Fibroblast of skin of left quadriceps (primary cell): ENCODE measurements around the gene CDC25B.
"Not testable (repeated sequence)": the region's sequence is repeated elsewhere in the genome, so short reads cannot be mapped to it uniquely, and the experiment has no call there.

Source experiments
- DNase-seq, 2 experiments: peaks; one replicate each; pipeline ENCODE4 v3.0.0-alpha.2; 2013; ENCODE audit warnings: low read depth in 2 of 2

CDC25B gene

DNA sequence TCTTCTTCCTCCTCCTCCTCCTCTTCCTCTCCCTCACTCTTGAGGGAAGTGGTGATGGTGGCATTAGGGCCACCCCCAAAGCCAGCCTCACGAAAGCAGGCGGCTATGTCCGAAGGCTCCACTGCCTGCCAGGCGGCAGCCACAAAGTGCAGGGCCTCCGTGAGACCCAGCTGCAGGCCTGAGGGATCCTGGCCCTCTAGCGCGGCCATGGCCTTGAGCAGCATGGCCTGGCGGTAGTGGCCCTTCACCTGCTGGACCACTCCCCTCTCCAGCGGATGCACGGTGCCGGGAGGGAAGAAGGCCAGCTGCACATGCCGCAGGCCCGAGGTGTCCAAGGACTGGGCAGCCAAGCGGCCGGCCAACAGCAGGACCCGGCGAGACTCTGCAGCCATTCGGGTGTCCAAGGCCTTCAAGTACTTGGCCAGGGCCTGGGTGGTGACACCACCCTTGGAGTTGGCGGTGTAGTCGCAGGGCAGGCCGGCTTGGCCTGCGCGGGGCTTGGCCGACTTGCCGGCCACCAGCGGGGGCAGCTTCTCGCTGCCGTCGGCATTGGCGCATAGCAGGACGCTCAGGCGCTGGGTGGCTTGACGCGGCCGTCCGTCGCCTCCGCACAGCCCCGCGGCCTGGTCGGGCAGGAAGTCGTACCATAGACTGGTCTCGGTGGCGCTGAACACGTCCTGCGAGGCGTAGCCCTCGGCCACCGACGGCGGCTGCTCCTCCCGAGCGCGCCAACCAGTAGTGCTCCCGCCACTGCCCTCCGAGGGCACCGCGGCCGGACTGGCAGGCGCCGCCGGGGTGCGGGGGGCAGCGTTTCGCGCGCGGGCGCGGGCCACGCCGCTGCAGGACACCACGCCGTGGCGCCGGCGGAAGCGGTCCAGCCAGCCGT lies 10.6 kb upstream of the CDC25B start:
- no peak for DNase-seq

DNA sequence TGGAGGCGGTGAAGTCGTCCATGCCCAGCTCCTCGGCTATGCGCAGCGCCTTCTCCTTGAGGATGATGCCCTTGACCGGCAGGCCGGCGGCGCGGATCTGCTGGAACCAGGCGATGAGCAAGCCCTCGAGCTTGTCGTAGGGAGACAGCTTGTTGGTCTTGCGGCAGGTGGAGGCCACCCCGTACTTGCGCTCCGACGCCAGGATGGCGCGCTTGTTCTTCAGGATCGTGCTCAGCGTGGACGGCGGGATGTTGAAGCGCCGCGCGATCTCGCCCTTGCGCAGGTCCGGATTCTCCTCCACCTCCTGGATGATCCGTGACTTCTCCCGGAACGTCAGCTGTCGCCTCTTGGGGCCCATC lies 10.0 kb upstream of the CDC25B start:
- no peak for DNase-seq

DNA sequence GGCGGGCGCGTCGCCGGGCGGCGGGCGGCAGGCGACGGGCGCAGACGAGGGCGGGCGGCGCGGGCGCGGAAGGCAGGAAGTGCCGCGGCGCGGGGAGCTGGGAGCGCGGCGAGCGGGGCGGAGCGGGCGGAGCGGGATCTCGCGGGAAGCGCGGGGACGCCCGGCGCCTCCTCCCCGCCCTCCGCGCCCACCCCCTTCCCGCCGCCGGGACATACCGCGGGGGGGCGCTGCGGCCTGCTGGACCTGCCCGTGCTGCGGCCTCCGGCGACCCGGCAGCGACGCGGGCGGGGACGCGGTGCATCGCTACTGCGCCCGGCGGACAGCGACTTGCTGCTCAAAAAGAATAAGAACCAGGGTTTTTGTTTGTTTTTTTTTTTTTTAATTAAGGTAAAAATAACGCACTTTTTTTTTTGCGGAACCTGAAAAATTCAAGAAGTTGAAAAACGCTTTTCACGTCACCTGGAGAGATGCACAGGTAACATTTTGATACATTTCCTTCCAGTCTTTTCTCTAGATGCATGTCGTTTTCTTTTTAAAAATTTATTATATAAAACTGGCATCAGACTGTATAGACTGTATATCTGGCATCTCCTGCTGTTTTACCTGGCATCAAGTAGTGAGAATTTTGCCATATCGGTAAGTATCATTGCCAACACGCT lies 9.3 kb upstream of the CDC25B start, which contains the start of gene CENPB:
CENPB (minus strand) TSS at position 76 of the 659 bp plus-strand sequence. CDS start 257 bp downstream, outside the sequence.
- DNase-seq: peak; percentile 62 to 64

DNA sequence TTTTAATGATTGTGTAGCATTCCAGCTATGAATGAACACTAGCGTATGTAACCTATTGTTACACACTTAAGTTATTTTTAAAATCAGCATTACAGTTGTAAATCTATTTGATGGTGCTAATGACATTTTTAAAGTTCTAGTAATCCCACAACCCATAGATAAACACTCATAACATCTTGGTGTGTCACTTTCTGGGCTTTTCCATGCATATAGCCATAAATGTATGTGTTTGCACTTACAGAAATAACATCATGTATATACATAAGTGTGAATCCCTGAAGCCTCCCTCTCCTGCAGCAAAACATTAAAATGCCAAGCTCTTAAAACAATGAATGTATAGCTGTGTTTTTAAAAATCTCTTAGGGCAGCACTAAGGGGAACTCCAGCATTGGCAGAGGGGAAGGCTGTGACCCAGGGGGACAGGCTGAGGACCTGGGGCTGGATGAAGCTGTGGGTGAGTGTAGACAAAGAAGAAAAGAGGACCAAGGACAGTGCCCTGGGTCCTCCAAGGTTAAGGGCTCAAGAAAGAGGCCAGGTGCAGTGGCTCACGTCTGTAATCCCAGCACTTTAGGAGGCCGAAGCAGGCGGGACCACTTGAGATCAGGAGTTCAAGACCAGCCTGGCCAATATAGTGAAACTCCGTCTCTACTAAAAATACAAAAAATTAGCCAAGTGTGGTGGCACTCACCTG lies 8.6 kb upstream of the CDC25B start:
- no peak for DNase-seq

DNA sequence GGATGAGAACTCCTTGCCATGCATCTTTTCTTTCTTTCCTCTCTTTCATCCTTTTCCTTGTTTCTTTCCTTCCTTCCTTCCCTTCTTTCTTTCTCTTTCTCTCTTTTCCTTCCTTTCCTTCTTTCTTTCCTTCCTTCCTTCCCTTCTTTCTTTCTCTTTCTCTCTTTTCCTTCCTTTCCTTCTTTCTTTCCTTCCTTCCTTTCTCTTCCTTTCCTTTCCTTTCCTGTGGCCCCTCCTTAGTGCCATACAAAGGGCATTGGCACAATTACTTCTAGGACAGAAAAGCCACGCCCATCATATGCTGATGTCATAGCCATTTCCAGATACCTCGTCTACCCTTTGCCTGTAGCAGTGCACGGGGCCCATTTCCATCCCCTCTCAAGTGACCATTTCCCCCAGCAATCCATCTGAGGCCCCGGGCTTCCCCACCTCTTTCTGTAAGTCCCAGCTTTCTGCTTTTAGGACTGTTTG lies 7.4 kb upstream of the CDC25B start:
- DNase-seq: no peak

DNA sequence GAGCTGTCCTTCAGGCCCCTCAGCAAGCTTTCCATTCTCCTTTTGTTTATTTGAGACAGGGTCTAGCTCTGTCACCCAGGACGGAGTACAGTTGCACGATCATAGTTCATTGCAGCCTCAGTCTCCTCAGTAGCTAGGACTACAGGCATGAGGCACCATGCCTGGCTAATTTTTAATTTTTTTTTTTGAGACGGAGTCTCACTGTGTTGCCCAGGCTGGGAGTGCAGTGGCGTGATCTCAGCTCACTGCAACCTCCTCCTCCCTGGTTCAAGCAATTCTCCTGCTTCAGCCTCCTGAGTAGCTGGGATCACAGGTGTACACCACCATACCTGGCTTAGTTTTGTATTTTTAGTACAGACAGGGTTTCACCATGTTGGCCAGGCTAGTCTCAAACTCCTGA lies 6.9 kb upstream of the CDC25B start:
- not testable (repeated sequence) for DNase-seq

DNA sequence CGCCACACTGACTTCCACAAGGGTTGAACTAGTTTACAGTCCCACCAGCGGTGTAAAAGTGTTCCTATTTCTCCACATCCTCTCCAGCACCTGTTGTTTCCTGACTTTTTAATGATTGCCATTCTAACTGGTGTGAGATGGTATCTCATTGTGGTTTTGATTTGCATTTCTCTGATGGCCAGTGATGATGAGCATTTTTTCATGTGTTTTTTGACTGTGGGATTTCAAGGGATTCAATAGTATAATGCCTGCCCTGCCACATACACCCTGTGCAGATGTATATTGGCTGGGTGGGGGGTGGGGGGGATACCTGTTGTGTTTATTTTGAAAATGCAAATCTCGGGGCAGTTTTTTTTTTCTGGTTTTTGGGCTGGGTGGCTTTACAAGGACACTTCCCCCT lies 1.9 kb upstream of the CDC25B start:
- not testable (repeated sequence) for DNase-seq

DNA sequence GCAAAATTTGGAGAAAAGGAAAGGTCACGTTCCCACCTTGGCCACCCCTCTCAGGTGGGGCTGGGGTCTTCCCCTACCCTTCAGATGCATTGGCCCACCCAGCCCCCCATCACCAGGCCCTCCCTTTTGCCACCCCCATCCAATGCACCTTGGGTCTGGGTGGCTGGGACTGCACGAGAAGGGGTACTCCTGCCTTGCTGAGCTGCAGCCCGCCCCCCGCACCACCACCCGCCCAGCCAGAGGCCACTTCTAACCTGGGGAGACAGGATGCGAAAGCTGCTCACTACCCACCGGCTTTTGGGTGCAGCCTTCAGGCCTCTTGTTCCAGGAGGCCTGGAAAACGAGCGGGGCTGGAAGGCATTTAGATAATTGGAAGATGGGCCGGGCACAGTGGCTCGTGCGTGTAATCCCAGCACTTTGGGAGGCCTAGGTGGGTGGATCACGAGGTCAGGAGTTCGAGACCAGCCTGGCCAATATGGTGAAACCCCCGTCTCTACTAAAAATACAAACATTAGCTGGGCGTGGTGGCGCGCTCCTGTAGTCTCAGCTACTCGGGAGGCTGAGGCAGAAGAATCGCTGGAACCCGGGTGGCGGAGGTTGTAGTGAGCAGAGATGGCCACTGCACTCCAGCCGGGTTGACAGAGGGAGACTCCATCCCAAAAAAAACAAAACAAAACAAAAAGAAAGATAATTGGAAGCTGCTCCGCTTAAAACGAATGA lies 1.2 kb upstream of the CDC25B start:
- DNase-seq: no peak

DNA sequence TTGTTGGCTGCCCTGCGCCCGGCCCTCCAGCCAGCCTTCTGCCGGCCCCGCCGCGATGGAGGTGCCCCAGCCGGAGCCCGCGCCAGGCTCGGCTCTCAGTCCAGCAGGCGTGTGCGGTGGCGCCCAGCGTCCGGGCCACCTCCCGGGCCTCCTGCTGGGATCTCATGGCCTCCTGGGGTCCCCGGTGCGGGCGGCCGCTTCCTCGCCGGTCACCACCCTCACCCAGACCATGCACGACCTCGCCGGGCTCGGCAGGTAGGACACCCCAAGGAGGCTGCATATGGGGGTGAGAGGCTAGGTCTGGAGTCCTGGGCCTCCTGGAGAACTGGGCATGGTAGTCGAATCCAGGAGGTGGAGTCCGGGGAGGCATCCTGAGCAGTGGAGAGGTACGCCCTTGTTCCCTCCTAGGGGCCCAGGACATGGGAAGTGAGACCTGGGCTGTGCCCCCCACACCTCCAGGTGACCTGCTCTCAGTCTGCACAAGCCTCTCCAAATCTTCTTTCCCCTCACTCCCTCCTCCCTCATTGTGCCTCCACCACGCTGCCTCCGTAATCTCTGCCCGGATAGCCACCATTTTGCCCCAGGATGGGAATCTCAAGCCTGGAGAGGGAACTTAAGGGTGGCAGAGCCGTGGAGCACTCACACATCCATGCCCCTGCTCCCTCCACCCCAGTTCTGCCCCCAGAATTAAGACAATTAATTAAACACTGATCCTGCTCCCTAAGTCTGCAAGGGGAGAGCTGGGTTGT lies 541 bp downstream of the CDC25B start:
- no peak for DNase-seq

DNA sequence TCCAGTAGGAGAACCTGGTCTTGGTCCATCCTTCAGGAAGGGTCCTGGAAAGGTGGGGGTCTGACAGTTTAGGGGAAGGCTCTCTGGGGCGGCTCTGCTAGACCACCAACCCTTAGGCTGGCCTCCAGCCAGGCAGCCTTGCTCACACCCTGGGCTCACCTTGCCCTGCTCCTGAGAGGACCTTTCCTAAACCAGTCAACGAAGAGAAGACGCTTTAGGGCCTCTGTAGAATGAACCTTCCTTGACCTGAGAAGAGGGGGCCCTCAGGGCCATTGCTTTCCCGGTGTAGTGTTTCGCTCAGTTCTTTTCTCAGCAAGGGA lies 1.1 kb downstream of the CDC25B start:
- DNase-seq: no peak

DNA sequence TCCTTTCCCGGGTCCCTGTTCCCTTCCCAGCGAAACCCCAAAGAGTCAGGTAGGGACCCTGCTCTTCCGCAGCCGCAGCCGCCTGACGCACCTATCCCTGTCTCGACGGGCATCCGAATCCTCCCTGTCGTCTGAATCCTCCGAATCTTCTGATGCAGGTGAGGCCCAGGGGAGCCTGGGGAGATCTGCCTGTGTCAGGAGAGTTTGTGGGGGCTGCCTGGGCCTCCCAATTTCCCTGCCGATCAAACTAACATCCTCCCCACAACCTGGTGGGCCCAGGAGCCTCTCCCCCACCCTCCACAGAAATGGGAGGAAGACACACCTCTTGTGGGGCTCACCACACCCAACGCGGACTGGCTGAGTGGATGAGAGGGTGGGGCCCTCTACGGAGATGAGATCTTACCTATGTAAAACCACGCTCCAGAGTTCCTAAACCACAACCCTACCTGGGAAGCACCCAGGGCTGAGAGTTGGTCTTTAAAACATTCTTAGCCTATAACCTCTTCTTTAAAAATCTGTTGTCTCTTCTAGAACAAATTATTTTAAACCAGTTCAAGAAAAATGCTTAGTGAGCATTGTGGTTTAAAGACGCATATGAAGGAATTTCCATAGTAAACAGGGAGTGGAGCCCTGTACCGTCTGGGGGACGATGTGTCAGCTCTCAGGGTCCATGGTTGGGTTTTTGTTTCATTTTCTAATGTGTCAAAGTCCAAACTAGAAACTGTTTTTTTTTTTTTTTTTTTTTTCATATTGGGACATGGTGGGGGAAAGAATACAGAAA lies 1.7 kb downstream of the CDC25B start:
- no peak for DNase-seq

DNA sequence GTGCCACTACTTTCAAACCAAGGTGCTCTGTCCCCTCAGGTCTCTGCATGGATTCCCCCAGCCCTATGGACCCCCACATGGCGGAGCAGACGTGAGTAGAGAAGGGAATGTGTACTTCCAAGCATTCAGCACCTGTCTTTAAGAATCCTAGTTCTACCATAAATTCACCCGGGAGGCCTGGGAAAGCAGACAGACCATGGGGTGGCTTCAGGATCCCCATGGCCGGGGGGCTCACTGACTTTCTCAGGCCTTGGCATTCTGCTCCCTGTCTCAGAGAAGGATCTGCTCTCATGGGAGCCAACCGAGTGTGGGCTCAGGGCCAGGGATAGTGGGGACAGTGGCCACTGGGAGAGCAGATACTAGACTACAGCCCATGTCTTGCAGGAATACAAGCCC lies 2.3 kb downstream of the CDC25B start:
- DNase-seq: no peak

DNA sequence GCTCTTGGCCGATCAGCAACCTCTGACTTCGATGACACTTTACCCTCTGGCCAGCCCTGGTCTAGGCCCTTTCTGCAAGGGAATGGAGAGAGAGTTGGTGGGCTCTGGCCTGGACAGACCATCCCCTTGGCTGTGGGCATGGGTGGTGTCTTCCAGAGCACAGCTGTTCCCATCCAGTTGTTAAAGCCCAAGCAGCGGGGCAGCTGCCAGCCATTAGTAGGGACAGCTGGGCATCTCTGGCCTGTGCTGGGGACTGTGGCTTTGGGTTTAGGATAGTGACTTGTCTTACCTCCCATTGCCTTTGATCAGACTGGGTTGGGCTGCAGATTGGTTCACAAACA lies 2.8 kb downstream of the CDC25B start:
- no peak for DNase-seq

DNA sequence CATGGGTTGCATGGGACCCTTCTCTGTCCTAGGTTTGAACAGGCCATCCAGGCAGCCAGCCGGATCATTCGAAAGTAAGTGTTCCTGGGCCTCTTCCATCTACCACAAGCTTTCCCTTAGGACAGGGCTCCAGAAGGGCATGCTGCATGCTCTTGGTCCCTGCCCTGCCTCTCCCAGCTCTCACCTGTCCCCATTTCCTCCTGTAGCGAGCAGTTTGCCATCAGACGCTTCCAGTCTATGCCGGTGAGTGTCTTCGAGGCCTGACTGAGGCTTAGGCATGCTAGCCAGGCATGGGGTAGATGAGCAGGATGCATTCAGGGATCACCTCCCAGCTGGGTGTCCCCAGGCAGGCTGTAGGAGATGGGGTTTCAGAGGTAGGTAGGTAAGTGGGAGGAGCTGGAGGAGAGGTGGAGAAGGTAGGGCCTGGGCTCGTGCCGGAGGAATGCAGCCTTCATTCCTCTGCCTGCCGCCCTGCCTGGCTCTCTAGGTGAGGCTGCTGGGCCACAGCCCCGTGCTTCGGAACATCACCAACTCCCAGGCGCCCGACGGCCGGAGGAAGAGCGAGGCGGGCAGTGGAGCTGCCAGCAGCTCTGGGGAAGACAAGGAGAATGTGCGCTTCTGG lies 4.3 kb downstream of the CDC25B start:
- DNase-seq: no peak

DNA sequence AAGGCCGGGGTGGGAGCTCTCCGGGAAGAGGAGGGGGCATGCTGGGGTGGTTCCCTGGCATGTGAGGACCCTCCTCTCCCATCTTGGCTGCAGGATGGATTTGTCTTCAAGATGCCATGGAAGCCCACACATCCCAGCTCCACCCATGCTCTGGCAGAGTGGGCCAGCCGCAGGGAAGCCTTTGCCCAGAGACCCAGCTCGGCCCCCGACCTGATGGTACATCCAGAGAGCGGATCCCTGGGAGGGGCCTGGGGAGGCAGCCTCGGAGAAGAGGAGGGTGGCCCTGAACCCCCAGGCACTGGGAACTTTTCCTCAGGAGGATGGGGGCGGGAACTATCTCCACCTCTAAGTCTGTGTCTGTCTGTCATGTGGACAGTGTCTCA lies 4.8 kb downstream of the CDC25B start:
- DNase-seq: no peak

DNA sequence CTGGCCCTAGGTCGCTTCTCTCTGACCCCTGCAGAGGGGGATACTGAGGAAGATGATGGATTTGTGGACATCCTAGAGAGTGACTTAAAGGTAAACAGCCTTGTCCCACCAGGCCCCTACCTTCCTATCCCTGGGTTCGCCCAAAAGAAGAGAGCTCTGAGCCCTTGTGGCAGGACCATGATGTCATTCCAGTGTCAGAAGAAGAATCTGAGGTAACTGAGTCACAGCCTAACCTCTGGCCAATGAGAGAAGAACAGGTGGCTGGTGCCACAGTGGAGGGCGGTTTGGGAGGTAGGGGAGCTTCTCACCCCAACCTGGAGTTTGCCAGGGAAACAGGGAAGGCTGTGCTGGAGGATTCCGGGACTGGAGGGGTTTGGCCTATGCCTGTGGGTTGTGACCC lies 5.2 kb downstream of the CDC25B start:
- no peak for DNase-seq

DNA sequence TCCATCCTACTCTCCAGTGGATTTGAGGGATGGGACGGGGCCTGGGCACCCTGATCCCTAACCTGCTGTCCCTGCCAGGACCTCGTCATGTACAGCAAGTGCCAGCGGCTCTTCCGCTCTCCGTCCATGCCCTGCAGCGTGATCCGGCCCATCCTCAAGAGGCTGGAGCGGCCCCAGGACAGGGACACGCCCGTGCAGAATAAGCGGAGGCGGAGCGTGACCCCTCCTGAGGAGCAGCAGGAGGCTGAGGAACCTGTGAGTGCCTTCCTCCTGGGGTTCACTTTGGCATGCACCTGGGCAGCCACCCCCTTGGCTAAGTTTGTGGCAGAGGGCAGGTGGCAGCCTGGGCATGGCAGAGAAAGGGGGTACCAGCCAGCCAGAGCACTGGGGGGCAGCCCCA lies 5.7 kb downstream of the CDC25B start:
- no peak for DNase-seq

DNA sequence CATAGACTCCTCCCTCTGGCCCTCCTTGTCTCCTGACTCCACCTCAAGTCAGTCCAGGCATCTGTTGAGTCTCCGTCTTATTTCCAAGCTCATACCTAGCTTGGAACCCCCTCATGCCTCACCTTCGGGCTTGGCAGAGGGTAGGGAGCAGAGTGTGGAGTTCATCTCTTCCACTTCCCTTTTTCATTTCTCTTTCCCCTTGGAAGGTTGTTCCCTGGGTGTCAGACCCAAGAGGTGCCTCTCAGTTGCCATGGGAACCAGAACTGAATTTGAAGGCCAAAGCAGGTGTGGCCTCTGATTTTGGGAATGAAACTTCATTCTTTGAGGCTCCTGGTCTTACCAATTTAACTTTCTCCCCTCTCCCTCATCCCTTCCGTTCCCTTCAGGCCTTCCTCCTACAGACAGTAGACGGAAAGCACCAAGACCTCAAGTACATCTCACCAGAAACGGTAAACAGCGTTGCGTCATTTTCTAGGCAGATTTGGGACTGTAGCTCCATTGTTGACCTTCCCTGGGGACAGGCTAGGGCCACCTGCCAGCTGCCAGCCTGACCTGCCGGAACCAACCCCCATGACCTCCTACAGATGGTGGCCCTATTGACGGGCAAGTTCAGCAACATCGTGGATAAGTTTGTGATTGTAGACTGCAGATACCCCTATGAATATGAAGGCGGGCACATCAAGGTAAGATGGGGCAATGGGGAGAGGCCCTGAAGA lies 6.6 kb downstream of the CDC25B start:
- DNase-seq: no peak

DNA sequence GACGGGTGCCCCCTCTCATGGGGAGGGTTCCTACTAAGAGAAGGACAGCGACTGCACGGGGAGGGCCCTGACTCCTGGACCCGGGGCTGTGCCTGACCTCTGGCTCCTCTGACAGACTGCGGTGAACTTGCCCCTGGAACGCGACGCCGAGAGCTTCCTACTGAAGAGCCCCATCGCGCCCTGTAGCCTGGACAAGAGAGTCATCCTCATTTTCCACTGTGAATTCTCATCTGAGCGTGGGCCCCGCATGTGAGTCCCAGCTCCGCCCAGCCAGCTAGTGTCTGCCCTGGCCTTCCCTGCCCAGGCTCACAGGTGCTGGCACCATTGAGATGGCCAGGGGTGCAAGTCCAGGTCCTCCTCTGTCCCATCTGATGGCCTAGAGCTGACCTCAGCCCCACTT lies 7.2 kb downstream of the CDC25B start:
- no peak for DNase-seq

DNA sequence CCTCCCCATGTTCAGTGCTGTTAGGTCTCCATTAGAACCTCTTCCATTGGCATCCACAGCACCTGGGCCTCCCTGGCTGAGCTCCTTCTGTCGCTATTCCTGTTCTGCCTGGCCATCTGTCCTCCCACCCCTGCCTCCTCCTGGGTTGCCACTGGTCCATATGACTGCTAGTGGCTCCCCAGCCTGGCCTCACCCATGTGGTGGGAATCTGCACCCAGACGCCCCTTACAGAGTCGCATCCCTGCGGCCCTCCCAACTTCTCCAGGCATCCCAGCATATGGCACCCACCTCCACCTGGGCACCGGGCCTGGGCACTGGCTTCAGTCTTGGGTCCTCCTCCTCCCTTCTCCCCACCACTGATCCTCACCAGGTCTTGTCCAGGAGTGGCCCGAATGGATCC lies 7.7 kb downstream of the CDC25B start:
- no peak for DNase-seq
